HG02981 (cell line): ENCODE measurements around the gene TRIM13.

Experiments
- ATAC-seq: cut with Tn5 transposase; IDR thresholded peaks from one replicate; pipeline ENCODE4 v1.9.1; 2021; ENCODE audit warnings: mild to moderate bottlenecking, moderate library complexity; ENCODE audit not compliant: unreplicated experiment

Gene TRIM13

GRCh38 chr13:49996161-49996915 lies 504 bp upstream of the TRIM13 start:
- ATAC-seq, result peak; percentile 42

- ATAC-seq, result no peak
Observed at GRCh38 chr13:49997955-49998354, 1.1 kb downstream of the TRIM13 start.

GRCh38 chr13:49998714-49999624 lies 2.1 kb downstream of the TRIM13 start:
- ATAC-seq, result no peak

GRCh38 chr13:50001287-50001686 lies 4.4 kb downstream of the TRIM13 start:
- ATAC-seq, result no peak

- no peak for ATAC-seq
Observed at GRCh38 chr13:50006426-50007135, 9.7 kb downstream of the TRIM13 start.

GRCh38 chr13:50011461-50011860 lies 14.6 kb downstream of the TRIM13 start:
- ATAC-seq, result no peak

- ATAC-seq, result no peak
Observed at GRCh38 chr13:50012396-50013169, 15.7 kb downstream of the TRIM13 start.

GRCh38 chr13:50014386-50014785 lies 17.5 kb downstream of the TRIM13 start:
- no peak for ATAC-seq

- no peak for ATAC-seq
Observed at GRCh38 chr13:50015258-50015657, 18.4 kb downstream of the TRIM13 start, which contains the start of gene KCNRG. KCNRG (plus strand) TSS chr13:50015444; CDS start chr13:50015494, 50 bp downstream.

- no peak for ATAC-seq
Observed at GRCh38 chr13:50015750-50016149, 18.9 kb downstream of the TRIM13 start.

- no peak for ATAC-seq
Observed at GRCh38 chr13:50016444-50016843, 19.6 kb downstream of the TRIM13 start.

GRCh38 chr13:50017819-50018218 lies 21.0 kb downstream of the TRIM13 start:
- ATAC-seq, result no peak

- no peak for ATAC-seq
Observed at GRCh38 chr13:50025436-50025835, 28.6 kb downstream of the TRIM13 start.

GRCh38 chr13:50026788-50027473 lies 30.1 kb downstream of the TRIM13 start:
- peak; percentile 98 for ATAC-seq

- no peak for ATAC-seq
Observed at GRCh38 chr13:50030315-50030714, 33.5 kb downstream of the TRIM13 start.

GRCh38 chr13:50033725-50034124 lies 36.9 kb downstream of the TRIM13 start:
- no peak for ATAC-seq

GRCh38 chr13:50037788-50038187 lies 40.9 kb downstream of the TRIM13 start:
- no peak for ATAC-seq

- ATAC-seq, result no peak
Observed at GRCh38 chr13:50038266-50038665, 41.4 kb downstream of the TRIM13 start.

- ATAC-seq, result no peak
Observed at GRCh38 chr13:50052478-50052877, 55.6 kb downstream of the TRIM13 start.

GRCh38 chr13:50053844-50054243 lies 57.0 kb downstream of the TRIM13 start:
- ATAC-seq, result no peak
